Non-pigmented ciliary epithelial cell (primary cell): Measurements from ENCODE around the gene EVX2.

ENCODE experiments used
- DNase-seq: peaks from one replicate; pipeline ENCODE4 v3.0.0-alpha.2; 2010; ENCODE audit warnings: low read depth

Gene EVX2

DNA sequence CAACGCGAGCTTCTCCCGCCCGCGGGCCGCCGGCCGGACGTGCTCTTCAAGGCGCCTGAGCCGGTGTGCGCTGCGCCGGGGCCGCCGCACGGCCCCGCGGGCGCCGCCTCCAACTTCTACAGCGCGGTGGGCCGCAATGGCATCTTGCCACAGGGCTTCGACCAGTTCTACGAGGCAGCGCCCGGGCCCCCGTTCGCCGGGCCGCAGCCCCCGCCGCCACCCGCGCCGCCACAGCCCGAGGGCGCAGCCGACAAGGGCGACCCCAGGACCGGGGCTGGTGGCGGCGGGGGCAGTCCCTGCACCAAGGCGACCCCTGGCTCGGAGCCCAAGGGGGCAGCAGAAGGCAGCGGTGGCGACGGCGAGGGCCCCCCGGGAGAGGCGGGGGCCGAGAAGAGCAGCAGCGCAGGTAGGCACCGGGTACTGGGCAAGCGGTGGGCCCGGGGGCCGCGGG is 24.0 kb upstream of the EVX2 start:
- no peak for DNase-seq

DNA sequence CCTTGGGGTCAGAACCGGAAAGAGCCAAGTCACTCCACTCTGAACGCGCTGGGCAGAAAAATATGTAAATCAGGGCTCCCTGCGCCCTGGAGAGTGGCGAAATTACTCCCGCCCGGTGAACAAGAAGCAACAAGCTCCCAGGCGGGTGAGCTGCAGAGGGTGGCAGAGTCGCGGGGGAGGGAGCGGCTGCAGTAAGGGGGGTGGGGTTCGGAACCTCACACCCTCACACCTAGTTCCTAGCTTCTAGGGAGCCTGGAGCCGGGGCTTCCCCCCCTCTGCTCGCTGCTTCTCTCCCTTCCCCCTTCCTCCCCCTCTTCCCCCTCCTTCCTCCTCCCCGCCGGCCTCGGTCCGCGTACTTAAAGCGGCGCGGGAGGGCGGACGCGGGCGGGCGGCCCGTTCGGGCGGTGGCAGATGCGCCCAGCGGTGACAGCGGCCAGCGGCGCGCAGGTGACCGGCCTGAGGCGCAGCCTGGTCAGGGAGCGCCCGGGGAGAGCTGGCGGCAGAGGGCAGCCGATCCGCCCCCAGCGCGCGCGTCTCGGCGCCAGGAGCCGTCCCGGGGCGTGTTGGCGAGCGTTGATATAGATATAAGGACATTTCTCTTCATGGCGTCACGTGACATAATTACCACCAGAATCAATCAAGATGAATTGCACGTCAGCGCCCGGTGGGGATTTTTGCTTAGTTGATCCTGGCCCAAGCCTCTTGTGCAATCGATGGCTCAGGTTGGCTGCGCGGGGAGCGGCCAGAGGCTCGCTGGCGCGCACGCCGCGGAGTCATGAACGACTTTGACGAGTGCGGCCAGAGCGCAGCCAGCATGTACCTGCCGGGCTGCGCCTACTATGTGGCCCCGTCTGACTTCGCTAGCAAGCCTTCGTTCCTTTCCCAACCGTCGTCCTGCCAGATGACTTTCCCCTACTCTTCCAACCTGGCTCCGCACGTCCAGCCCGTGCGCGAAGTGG is 23.1 kb upstream of the EVX2 start, which contains the start of gene HOXD11:
HOXD11 (plus strand) TSS at position 700 of the 959 bp plus-strand sequence; CDS start at position 776, 76 bp downstream.
- DNase-seq = no peak

DNA sequence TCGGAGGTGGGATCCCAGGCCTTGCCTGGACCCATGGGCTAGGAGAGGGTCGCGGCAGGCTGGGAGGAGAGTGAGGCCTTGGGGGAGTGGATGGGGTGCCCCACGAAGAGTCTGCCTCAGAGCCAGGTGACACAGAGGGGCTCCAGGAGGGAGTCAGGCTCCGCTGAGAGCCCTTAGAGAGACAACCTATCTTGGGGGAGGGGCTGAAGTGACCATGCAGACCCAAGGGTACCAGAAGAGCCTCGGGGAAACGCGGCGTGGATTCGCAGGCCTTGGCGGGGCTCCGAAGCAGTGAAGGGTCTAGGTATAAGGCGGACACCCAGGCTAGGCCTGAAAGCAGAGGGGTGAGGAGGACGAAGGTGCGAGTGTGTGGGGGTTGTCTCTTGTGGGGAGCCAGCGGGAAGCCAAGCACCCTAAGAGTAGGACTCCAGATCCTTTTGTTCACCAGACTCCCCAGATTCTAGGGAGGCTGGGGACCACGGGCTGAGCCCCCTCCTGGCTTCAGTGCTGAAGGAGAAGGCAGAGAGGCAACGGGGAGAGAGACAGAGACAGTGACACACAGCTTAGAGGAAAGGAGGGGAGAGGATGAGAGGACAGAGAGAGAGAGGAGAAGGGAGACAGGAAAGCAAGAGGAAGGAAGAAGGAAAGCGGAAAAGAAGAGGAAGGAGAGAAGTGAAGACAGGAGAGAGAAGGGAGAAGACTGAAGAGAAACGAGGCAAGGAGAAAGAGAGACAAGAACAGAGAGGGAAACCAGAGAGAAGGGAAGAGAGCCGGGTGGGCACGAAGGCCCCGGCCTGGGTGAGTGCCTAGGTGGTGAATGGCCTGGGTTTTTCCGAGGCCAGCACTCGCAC is 22.2 kb upstream of the EVX2 start:
- no peak for DNase-seq

DNA sequence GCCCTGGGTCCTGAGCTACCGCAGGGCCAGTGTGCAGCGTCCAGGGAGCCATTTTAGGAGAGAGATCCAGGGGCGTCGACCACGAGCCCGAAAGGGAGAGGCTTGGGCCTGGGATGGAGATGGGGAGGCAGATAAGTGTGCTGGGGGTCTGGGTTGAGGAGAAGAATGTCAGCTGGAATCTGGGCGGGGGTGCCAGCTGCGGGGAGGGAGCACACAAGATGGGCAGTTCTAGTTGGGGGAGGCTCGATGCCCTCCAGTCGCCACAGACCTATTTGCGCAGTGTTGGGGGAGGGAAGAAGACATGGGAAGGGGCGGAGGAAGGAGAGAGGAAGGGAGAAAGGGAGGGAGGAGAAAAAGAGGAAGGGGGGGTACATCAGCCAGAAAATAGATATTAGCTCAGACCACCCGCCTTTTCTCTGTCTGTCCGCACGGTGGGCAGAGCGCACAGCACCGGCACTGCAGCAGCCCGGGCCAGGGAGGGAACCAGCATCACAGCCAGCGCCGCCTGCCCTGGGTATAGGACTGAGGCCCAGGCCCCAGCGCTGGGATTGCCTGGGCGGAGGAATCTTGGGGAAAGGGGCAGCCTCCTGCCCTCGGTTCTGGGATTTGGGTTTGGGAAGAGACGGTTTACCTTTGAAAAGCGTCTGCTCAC is 21.4 kb upstream of the EVX2 start:
- no peak for DNase-seq

DNA sequence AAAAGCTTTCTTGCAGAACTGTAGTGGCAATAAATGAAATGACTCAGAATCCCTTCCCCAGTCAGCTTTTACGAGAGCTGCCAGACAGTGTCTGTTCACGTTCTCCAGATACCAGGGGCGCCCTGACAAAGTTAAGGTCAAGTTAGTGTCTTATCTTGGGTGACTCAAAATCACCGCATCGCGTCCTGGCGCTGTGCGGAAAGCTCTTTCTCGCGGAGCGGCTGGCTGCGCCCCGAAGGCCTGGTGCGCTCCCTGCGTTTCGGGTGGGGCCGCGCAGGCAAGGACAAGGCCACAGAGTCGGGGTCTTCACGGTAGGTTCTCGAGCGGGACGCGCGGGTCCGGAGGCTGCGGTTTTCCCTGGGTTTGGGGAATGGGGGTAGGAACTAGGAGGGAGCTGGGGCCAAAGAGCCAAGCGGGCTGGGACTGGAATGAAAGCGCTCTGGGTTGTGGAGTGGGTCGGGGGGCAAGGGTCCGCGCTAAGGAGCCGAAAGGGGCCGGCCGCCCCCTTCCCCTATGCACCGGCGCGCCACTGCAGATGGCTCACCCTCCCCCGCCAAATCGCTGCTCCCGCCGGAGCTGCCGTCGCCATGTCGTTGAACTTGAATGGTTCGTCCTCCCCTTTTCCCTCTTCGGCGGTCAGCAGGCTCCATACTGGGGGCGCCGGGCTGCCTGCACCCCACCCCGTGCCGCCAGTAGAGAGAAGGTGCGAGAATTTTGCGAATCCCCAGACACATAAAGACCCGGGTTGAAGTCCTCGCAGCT is 20.7 kb upstream of the EVX2 start:
- DNase-seq = no peak

DNA sequence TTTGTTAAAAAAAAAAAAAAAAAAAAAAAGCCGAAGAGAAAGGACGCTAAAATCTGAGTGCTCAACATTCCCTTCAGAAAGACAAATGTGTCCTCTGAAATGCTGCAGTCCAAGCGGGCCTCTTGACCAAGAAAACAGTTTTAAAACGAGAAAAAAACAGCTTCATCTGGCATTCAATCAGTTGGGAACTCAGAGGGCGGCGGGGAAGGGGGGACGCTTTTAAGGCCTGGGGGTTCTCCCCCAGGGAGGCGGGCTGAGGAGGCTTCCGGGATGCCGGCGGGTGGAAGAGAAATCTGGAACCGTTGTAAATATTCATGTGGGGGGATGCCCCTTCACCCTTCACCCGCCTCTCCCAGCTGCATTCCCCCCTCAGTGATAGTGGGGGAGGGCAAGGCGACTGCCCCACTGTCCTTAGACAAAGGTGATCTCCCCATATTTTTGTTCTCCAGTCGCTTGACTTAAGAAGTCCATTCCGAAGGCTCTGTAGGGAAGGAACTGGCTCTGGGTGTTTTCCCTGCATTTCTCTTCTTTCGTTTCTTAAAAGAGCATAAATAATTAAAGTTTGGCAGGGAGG is 20.1 kb upstream of the EVX2 start:
- no peak for DNase-seq

DNA sequence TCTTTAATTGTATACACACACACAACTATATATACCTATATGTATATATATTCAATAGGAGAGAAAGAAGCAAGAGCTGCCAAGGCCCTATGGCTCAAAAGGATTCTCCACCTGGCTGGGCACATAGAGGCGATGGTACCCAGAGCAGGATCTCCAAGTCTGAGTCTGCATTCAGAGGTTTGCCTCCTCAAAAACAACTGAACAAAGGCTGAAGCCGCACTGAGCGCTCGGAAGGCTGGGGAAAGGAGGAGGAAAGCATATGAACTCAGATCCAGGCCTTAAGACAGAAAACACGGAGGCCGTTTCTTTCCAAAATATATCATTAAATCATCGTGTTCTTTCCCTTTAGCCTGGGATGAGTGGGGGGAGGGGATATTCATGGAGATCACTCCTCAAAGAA is 19.4 kb upstream of the EVX2 start:
- no peak for DNase-seq

DNA sequence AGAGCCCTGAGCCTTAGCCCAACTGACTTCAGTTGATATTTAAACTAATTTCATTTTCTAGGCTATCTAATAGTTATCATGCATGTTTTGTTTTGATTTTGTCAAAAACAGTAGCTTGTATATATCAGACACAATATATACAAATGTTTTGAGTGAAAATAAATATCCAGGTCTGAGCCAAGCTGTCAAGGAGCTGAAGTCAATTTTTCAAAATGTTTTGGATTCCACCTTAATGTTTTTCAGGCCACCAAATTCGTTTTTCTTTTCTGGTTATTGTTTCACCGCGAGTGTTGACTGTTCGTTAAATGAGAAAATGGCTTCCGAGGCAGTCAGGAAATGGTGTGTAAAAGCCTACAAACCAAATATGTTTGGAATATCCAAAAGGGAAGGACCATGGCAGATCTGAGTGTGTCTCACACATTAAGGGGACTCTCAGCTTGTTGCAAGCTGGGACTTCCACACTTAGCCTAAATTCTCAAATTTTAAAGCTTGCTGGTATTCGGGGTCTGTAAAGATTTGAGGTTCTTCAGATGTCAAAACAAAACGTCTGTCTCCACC is 18.6 kb upstream of the EVX2 start:
- DNase-seq = no peak

DNA sequence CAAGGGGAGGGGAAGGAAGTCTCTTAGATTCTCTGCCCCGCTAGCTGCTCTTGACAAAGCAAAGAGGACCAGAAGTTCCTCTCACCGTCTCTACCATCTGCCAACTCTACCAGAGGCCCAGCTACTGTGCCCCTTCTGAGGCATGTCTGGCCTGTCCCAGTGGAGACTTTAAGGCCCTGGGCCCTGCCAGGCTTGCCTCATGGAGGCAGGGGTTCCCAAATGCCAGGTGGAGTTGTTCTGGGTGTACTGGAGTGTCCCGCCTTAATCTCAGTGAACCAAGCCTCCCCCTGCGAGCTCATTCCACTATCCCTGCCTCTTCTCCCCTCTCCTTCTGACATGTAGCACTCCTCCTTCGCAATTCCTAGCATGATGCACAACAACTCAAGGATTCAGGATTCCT is 18.1 kb upstream of the EVX2 start:
- no peak for DNase-seq

DNA sequence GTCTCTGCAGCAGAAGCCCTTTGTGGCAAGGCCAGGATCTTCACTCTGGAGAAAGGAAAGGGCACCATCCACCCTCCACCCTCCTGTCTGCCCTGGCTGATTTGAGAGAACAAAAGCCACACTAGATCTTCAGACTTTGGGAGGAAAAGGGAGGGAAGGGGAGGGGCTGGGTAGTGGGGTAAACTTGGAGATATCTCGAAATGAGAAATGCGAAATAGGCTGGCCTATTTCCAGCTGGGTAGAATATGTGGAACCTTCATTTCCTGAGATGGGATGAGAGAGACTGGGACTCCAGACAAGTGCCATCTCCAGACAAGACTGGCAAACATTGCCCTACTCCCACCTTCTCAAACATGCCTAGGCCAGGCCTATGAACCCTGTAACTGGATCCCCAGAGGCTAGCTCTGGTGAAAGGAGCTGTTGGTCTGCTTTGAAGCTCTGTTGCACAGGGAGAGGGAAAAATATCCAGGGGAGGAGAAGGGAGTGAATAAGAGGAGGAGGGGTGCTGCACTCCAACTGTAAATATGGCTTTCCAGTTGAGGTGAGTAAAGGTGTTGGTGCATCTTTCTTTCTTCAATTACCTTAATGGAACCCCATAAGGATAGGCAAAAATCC is 17.6 kb upstream of the EVX2 start:
- DNase-seq = no peak

DNA sequence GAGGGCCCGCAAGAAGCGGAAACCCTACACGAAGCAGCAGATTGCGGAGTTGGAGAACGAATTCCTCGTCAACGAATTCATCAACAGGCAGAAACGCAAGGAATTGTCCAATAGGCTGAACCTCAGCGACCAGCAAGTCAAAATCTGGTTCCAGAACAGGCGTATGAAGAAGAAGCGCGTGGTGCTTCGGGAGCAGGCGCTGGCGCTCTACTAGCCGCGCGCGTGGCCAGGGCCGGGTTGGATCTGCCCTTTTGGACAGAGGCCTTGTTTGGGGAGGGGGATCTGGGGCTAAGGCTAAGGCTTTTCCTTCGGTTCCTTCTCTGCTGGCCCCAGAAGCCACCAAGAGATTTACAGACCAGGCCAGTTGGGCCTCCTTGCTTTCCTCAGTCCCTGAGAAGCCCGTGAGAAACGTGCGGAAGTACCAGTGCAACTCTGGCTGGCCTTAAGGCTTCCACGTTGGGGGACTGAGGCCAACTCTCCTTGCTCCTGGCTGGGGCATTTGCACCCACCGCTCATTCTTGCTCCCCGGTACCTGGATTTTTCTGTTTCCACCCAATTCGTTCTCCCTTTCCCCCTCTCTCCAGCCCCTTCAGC is 16.9 kb upstream of the EVX2 start:
- no peak for DNase-seq

DNA sequence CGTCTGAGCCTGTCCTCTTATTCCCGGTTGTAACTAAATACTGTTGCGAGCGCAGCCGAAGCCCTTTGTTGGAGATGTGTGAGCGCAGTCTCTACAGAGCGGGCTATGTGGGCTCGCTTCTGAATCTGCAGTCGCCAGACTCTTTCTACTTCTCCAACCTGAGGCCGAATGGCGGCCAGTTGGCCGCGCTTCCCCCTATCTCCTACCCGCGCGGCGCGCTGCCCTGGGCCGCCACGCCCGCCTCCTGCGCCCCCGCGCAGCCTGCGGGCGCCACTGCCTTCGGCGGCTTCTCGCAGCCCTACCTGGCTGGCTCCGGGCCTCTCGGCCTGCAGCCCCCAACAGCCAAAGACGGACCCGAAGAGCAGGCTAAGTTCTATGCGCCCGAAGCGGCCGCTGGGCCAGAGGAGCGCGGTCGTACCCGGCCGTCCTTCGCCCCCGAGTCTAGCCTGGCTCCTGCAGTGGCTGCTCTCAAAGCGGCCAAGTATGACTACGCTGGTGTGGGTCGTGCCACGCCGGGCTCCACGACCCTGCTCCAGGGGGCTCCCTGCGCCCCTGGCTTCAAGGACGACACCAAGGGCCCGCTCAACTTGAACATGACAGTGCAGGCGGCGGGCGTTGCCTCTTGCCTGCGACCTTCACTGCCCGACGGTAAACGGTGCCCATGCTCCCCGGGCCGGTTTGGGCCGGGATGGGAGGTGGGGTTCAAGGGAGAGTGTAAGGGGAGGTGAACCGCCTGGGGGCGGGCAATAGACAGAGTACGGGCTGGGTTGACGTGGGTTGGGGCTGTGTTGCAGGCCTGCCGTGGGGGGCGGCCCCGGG is 16.2 kb upstream of the EVX2 start, which contains the start of gene HOXD12:
HOXD12 (plus strand) TSS at position 68 of the 819 bp plus-strand sequence; CDS start at position 75, 7 bp downstream.
- no peak for DNase-seq

DNA sequence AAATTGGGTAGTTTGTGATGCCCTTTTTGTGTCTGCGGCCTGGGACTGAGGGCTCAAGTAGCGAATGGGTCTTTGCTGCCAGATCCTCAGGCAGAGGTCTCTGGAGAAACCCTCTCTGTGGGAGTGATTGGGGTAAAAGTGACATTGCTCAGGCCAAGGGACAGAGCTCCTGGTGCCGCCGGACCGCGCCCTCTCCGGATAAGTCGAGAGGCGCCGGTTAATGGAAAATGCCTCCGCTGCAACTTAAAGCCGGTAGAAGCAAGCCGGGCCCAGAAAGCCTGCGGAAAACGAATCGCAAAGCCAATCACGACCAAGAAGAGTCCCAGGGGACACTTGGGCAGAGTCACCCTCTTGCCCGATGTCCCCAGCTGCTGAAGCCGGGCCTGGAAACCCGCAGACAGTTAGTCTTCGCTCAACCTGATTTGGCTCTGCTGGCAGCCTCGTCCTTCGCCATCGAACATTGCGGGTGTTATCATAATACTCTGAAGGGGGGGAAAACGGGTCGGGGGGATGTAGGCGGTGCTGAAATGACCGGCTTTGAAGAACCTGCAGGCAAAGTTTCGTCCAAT is 15.5 kb upstream of the EVX2 start:
- no peak for DNase-seq

DNA sequence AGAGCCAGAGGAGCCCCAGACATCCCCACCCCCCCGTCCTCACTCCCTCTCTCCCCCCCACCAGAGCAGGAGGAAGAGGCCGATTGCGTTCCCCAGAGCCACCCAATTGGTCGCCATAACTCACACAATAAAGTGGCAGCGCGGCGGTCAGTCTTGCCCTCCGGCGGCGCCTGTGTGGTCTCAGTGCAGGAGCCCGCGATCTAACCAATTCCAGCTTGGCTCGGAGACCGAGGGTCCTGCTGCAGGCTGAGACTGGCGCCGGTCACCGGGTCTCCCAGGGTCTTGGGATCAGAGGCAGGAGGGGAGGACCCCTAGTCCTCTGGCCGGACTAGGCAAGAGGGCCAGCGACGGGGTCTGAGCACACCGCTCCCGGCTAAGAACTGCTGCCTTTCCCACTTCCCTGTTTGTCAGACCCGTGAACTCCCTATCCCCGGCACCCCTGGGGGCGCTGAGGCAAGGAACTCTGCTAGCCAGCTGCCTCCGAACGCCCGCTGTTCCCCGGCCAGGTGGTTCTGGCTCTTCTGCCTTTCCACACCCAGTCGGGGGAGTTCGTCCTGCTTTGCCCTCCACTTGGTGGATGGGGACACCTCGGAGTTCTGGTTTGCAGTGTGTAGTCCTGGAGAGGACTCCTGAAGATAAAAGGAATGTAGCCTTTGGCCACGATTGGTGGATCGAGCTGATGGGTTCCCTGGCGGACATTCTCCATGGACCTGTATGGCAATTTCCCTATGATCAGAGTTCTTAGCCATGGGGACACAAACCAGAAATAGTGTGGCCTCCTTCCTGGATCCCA is 14.8 kb upstream of the EVX2 start:
- DNase-seq = no peak

DNA sequence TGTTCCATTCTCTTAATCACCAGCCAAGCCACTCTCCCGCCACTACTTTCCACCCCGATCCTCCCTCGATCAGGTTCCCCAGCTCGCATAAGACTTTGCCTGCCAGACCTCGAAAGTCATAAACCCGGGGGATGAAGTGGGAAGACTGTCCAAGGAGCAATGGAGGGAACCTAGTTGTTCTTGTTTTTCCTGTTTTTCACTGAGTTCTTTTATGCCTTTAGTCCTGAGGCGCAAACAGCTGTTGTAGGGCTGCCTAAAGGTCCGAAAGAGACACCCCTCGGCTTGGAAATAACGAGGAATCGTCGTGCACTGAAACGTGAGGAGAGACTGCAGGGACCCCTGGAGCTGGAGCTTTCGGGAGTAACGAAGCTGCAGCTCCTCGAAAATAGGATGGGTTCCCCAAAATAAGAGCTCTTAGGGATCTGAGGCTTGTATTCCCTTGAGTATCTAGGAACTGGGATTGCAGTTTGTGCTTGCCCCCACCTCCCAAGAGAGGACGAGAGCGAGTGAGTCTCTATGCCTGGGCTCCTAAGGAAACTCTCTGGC is 14.1 kb upstream of the EVX2 start:
- no peak for DNase-seq

DNA sequence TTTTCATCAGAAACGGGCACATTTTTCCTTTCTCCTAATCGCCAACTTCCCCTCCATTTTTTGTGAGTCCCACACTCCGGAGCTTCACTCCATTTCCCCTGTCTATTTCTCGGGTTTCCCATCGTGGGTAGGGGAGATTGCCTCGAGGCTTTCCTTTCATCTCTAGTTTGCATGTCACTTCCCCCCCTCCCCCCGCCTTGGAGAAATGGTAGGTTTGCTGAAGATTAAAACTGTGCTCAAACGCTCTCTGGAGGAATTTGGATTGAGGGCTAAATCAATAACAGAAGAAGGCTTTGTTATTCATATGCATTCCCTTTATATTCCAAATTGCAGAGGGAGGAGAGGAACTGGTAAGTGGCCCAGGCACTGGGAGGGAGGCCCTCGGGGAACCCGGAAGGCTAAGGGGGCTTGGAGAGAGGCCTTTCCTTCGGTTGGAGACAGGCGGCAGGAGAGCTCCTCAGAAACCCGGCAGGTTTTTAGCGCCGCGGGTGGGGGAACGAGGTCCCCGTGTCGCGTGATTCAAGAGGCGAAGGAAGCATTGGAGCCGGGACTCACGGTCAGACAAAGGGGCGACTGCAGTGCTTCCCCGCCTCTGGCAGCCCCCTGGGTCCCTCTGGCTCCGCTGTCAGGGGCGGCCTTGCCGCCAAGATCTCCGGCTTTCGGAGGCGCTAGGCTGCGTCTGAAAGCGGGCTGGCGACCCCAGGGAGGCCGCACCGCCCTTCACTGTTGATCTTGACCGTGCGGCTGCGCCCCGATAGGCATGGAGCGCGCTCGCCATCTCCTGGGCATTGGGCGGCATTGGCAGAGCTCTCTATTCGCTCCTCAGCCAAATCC is 13.4 kb upstream of the EVX2 start:
- no peak for DNase-seq
